PC-3 (cell line): ENCODE measurements around the gene EZH1. TPM values are rescaled to one million over a fixed set of nuclear protein-coding genes. Genes with fewer than 3 reads are reported as not detected.
A peak's percentile ranks its signal among the peaks of the same experiment; 100 is the strongest.

Source experiments
- ATAC-seq: fragments of 200-7000 bp; cut with Tn5 transposase; 2 replicates; pipeline ENCODE4 v1.9.1; 2020; ENCODE audit warnings: mild to moderate bottlenecking, moderate library complexity
- BruUV-seq: library from RNA; stranded (reverse); fragments of 400-500 nt; replicated peaks from 2 replicates; lab custom pipeline; 2021; lab: Mats Ljungman, UMichigan
- CTCF ChIA-PET: fragments of 300-600 bp; sonication (Branson Sonifier 250); formaldehyde crosslinking; loops from one replicate; lab custom pipeline; 2022; ENCODE audit warnings: antibody characterized with exemption; lab: Charles Lee
- POLR2A ChIA-PET: fragments of 300-600 bp; sonication (Branson Sonifier 250); formaldehyde crosslinking; loops from one replicate; lab custom pipeline; 2022; ENCODE audit warnings: antibody characterized with exemption; ENCODE audit not compliant: unreplicated experiment; lab: Charles Lee
- DNase-seq: peaks from one replicate; pipeline ENCODE4 v3.0.0-alpha.2; 2015
- H2AFZ ChIP-seq: fragments of 300-600 bp; sonication (generic); 2 replicates; pipeline ENCODE4 v1.6.0; 2016; ENCODE audit warnings: antibody characterized with exemption, low read length
- H3F3A ChIP-seq: fragments of 300-600 bp; sonication (generic); one replicate; pipeline ENCODE4 v1.6.0; 2017; ENCODE audit warnings: antibody characterized with exemption, low read length, control low read depth, mild to moderate bottlenecking; ENCODE audit not compliant: unreplicated experiment
- H3K27ac ChIP-seq: fragments of 300-600 bp; sonication (generic); 2 replicates; pipeline ENCODE4 v1.5.1; 2016; ENCODE audit warnings: mild to moderate bottlenecking, low read length
- H3K27me3 ChIP-seq: fragments of 300-600 bp; sonication (generic); 2 replicates; pipeline ENCODE4 v1.6.1; 2016; ENCODE audit warnings: low read length, mixed read lengths
- H3K36me3 ChIP-seq: fragments of 300-600 bp; sonication (generic); 2 replicates; pipeline ENCODE4 v1.6.1; 2016; ENCODE audit warnings: low read depth, mixed run types, low read length, mixed read lengths
- H3K4me1 ChIP-seq: fragments of 300-600 bp; sonication (generic); 2 replicates; pipeline ENCODE4 v1.5.1; 2016; ENCODE audit warnings: low read length; ENCODE audit not compliant: insufficient read depth
- H3K4me2 ChIP-seq: fragments of 300-600 bp; sonication (generic); 2 replicates; pipeline ENCODE4 v1.6.0; 2016; ENCODE audit warnings: low read length
- H3K4me3 ChIP-seq: fragments of 300-600 bp; sonication (generic); 2 replicates; pipeline ENCODE4 v1.5.1; 2016; ENCODE audit warnings: mild to moderate bottlenecking, low read length, mixed read lengths
- H3K79me2 ChIP-seq: fragments of 300-600 bp; sonication (generic); 2 replicates; pipeline ENCODE4 v1.6.1; 2017; ENCODE audit warnings: low read length, mixed read lengths
- H3K9ac ChIP-seq: fragments of 300-600 bp; sonication (generic); 2 replicates; pipeline ENCODE4 v1.6.0; 2016; ENCODE audit warnings: mild to moderate bottlenecking, low read length
- H3K9me2 ChIP-seq: fragments of 300-600 bp; sonication (generic); replicated peaks from 2 replicates; pipeline ENCODE4 v1.6.1; 2016; ENCODE audit warnings: mixed run types, low read length, mixed read lengths
- H3K9me3 ChIP-seq: fragments of 300-600 bp; sonication (generic); 2 replicates; pipeline ENCODE4 v1.6.1; 2016; ENCODE audit warnings: low read length, mixed read lengths
- H4K20me1 ChIP-seq: fragments of 300-600 bp; sonication (generic); 2 replicates; pipeline ENCODE4 v1.6.1; 2016; ENCODE audit warnings: low read length, mixed read lengths
- EZH2 ChIP-seq: fragments of 300-600 bp; sonication (generic); IDR thresholded peaks from one replicate; pipeline ENCODE4 v1.6.1; 2017; ENCODE audit warnings: antibody characterized with exemption, mild to moderate bottlenecking, low read length; ENCODE audit not compliant: unreplicated experiment
- EZH2phosphoT487 ChIP-seq: fragments of 300-600 bp; sonication (generic); IDR thresholded peaks from 2 replicates; pipeline ENCODE4 v1.6.1; 2018; ENCODE audit warnings: mild to moderate bottlenecking, antibody characterized with exemption, low read length, borderline replicate concordance
- intact Hi-C: fragments of 100-400 bp; cut with micrococcal nuclease; formaldehyde crosslinking; loops from 2 replicates; pipeline ENCODE4 v1.9.0; 2023
- total RNA-seq: library from RNA; depleted of rRNA; stranded (reverse); fragments of >200 nt; gene quantifications from 2 replicates; pipeline ENCODE4 v1.2.3, GENCODE V29; 2014
- TF ChIP-seq, protein P1 (sequence below): fragments of 300-600 bp; sonication (generic); conservative IDR thresholded peaks from 2 replicates; pipeline ENCODE4 v1.5.1; 2017; ENCODE audit warnings: antibody characterized with exemption, low read depth, mild to moderate bottlenecking, low read length

The EZH1 gene
- total RNA-seq, 1 experiment from 2014 or later: 5.8 TPM

GRCh38 chr17:42779304-42779935, 34.6 kb upstream of the EZH1 start:
- ATAC-seq (peak; percentile 1), DNase-seq (no peak)
- Histone ChIP-seq H3K4me1 (peaks cover 39% of the 10 kb centered on the region), H4K20me1 (no peaks in the 10 kb centered on the region), H3K27ac (peak overlapping the region; percentile 76), H3K27me3 (no peaks in the 10 kb centered on the region), H3K79me2 (peaks cover 52% of the 10 kb centered on the region), H3K9me3 (no peaks in the 10 kb centered on the region), H2AFZ (no peak overlapping the region), H3K9me2 (no peaks in the 10 kb centered on the region), H3K36me3 (peaks cover 4% of the 10 kb centered on the region), H3K4me3 (peak overlapping the region; percentile 99), H3K9ac (no peak overlapping the region), H3K4me2 (peak overlapping the region; percentile 93), H3F3A (peaks cover under 1% of the 10 kb centered on the region)
- intact Hi-C loops: no loop called here
- TF ChIP-seq, protein P1, sequence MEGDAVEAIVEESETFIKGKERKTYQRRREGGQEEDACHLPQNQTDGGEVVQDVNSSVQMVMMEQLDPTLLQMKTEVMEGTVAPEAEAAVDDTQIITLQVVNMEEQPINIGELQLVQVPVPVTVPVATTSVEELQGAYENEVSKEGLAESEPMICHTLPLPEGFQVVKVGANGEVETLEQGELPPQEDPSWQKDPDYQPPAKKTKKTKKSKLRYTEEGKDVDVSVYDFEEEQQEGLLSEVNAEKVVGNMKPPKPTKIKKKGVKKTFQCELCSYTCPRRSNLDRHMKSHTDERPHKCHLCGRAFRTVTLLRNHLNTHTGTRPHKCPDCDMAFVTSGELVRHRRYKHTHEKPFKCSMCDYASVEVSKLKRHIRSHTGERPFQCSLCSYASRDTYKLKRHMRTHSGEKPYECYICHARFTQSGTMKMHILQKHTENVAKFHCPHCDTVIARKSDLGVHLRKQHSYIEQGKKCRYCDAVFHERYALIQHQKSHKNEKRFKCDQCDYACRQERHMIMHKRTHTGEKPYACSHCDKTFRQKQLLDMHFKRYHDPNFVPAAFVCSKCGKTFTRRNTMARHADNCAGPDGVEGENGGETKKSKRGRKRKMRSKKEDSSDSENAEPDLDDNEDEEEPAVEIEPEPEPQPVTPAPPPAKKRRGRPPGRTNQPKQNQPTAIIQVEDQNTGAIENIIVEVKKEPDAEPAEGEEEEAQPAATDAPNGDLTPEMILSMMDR: no peak
- TF ChIP-seq EZH2 (no peak), EZH2phosphoT487 (no peak)
- POLR2A ChIA-PET: interaction anchor here (0.6 kb wide), 2 partner anchors 26 to 163 kb away, joined by 6 to 9 read pairs; no protein-coding TSS in a partner anchor
- CTCF ChIA-PET: interaction anchor here (0.7 to 1.1 kb wide), 3 partner anchors 103 to 218 kb away, joined by 3 to 4 read pairs (median 3); partner anchors contain the start of gene RPL27
- BruUV-seq: no TSS peak

- BruUV-seq: no TSS peak
- POLR2A ChIA-PET: no interaction called here
- Histone ChIP-seq H3K9ac (no peak overlapping the region), H3K27me3 (no peaks in the 10 kb centered on the region), H3K4me1 (peaks cover 37% of the 10 kb centered on the region), H3K36me3 (no peaks in the 10 kb centered on the region; the same call in 1 of the 2 replicates), H3F3A (peaks cover 7% of the 10 kb centered on the region), H4K20me1 (no peaks in the 10 kb centered on the region), H3K4me2 (no peak overlapping the region), H3K4me3 (no peak overlapping the region), H3K27ac (no peak overlapping the region), H3K79me2 (peaks cover 52% of the 10 kb centered on the region), H3K9me3 (no peaks in the 10 kb centered on the region), H2AFZ (no peak overlapping the region), H3K9me2 (no peaks in the 10 kb centered on the region)
- DNase-seq (no peak), ATAC-seq (no peak)
- intact Hi-C loops: no loop called here
- TF ChIP-seq EZH2 (no peak), EZH2phosphoT487 (no peak)
- TF ChIP-seq, protein P1: no peak
- CTCF ChIA-PET: no interaction called here
Observed at GRCh38 chr17:42778570-42778969, 33.7 kb upstream of the EZH1 start.

GRCh38 chr17:42775534-42776098, 30.8 kb upstream of the EZH1 start:
- CTCF ChIA-PET: no interaction called here
- Histone ChIP-seq H3K4me3 (no peak overlapping the region), H3K4me1 (peaks cover 26% of the 10 kb centered on the region), H3F3A (peaks cover 7% of the 10 kb centered on the region), H2AFZ (no peak overlapping the region), H3K4me2 (no peak overlapping the region), H3K27ac (no peak overlapping the region), H4K20me1 (no peaks in the 10 kb centered on the region), H3K9ac (no peak overlapping the region), H3K36me3 (no peaks in the 10 kb centered on the region; the same call in 1 of the 2 replicates), H3K79me2 (peaks cover 27% of the 10 kb centered on the region), H3K9me2 (no peaks in the 10 kb centered on the region), H3K9me3 (no peaks in the 10 kb centered on the region), H3K27me3 (no peaks in the 10 kb centered on the region)
- TF ChIP-seq EZH2phosphoT487: no peak
- TF ChIP-seq, protein P1: no peak
- no peak for TF ChIP-seq EZH2
- intact Hi-C loops: loop anchor here (2.0 kb wide), 1 partner anchor 27 kb away; no protein-coding TSS in a partner anchor
- DNase-seq: no peak
- POLR2A ChIA-PET: no interaction called here
- BruUV-seq: no TSS peak
- no peak for ATAC-seq
